HCT116 (cell line): ENCODE measurements around the gene SPOCD1. TPM values are rescaled to one million over a fixed set of nuclear protein-coding genes. Genes with fewer than 3 reads are reported as not detected.

Source experiments
- ATAC-seq: fragments of 200-7000 bp; cut with Tn5 transposase; 2 replicates; pipeline ENCODE4 v1.9.1; 2020; ENCODE audit warnings: mild to moderate bottlenecking, moderate library complexity
- BruUV-seq: library from RNA; stranded (reverse); fragments of 400-500 nt; replicated peaks from 2 replicates; lab custom pipeline; 2021; lab: Mats Ljungman, UMichigan
- CTCF ChIA-PET: fragments of 300-600 bp; sonication (Branson Sonifier 250); formaldehyde crosslinking; loops from one replicate; lab custom pipeline; 2021; ENCODE audit warnings: antibody characterized with exemption; lab: Charles Lee
- POLR2A ChIA-PET: fragments of 300-600, 350-600 bp; sonication (Branson Sonifier 250); formaldehyde crosslinking; loops from one replicate; lab custom pipeline; 2021; ENCODE audit warnings: antibody characterized with exemption; lab: Charles Lee
- RAD21 ChIA-PET, 2 experiments: fragments of 300-600 bp; sonication (Branson Sonifier 250); formaldehyde crosslinking; loops; one replicate each; lab custom pipeline; 2023; ENCODE audit warnings: low total read pairs in 2 of 2; ENCODE audit not compliant: uncharacterized antibody in 2 of 2, unreplicated experiment in 2 of 2, low non-redundant PET in 1 of 2; lab: Charles Lee
- DNase-seq: peaks from one replicate; pipeline ENCODE4 v3.0.0-alpha.2; 2010; ENCODE audit warnings: low read depth, low spot score
- H2AFZ ChIP-seq: fragments of 200-600 bp; shearing (Covaris generic), sonication (generic); 2 replicates; pipeline ENCODE4 v1.6.1; 2017; ENCODE audit warnings: low read depth, mixed run types, mixed read lengths, antibody characterized with exemption, low read length; ENCODE audit not compliant: poor library complexity, severe bottlenecking
- H3K27ac ChIP-seq: 2 replicates; pipeline ENCODE4 v1.5.1; 2012; ENCODE audit warnings: low read depth, low read length
- H3K27me3 ChIP-seq: fragments of 200-600 bp; sonication (generic); 2 replicates; pipeline ENCODE4 v1.6.1; 2016; ENCODE audit warnings: mixed run types, low read length, mixed read lengths; ENCODE audit not compliant: insufficient read depth
- H3K36me3 ChIP-seq, 2 experiments: fragments of 200-500 bp in 1 of 2; fragments of 200-600 bp in 1 of 2; sonication (Bioruptor generic) in 1 of 2; sonication (generic) in 1 of 2; 2 replicates each; pipeline versions ENCODE4 v1.5.1 to v1.6.1; 2014 to 2016; ENCODE audit warnings: low read length in 2 of 2, inconsistent platforms in 1 of 2, mixed read lengths in 1 of 2, mixed run types in 1 of 2; ENCODE audit not compliant: insufficient read depth in 2 of 2, control insufficient read depth in 1 of 2
- H3K4me1 ChIP-seq, 2 experiments: fragments of 200-600 bp in 1 of 2; sonication (generic) in 1 of 2; 2 replicates each; pipeline versions ENCODE4 v1.5.1 to v1.6.1; 2012 to 2017; ENCODE audit warnings: low read length in 2 of 2, inconsistent platforms in 1 of 2, mild to moderate bottlenecking in 1 of 2, mixed read lengths in 1 of 2, mixed run types in 1 of 2, moderate library complexity in 1 of 2; ENCODE audit not compliant: insufficient read depth in 2 of 2, control insufficient read depth in 1 of 2
- H3K4me2 ChIP-seq: fragments of 200-600 bp; sonication (generic); 2 replicates; pipeline ENCODE4 v1.6.1; 2017; ENCODE audit warnings: mixed run types, low read length, mixed read lengths
- H3K4me3 ChIP-seq, 2 experiments: fragments of 200-600 bp in 1 of 2; sonication (generic) in 1 of 2; replicated peaks in 1 of 2; 2 replicates each; pipeline ENCODE4 v1.5.1; 2011 to 2016; ENCODE audit warnings: low read length in 2 of 2, control low read depth in 1 of 2, low read depth in 1 of 2, mild to moderate bottlenecking in 1 of 2, mixed read lengths in 1 of 2, mixed run types in 1 of 2
- H3K79me2 ChIP-seq: fragments of 200-600 bp; sonication (generic); 2 replicates; pipeline ENCODE4 v1.6.1; 2017; ENCODE audit warnings: mild to moderate bottlenecking, mixed run types, low read length, moderate library complexity, mixed read lengths; ENCODE audit not compliant: insufficient read depth
- H3K9ac ChIP-seq: fragments of 200-600 bp; sonication (generic); 2 replicates; pipeline ENCODE4 v1.6.1; 2016; ENCODE audit warnings: low read length, mixed read lengths
- H3K9me2 ChIP-seq: fragments of 200-600 bp; sonication (generic), shearing (Covaris generic); 2 replicates; pipeline ENCODE4 v1.6.1; 2017; ENCODE audit warnings: mixed run types, mild to moderate bottlenecking, moderate library complexity; ENCODE audit not compliant: insufficient read depth
- H3K9me3 ChIP-seq, 2 experiments: fragments of 200-500 bp in 1 of 2; fragments of 200-600 bp in 1 of 2; sonication (Bioruptor generic) in 1 of 2; sonication (generic) in 1 of 2; 2 replicates each; pipeline ENCODE4 v1.6.1; 2014 to 2017; ENCODE audit warnings: low read length in 2 of 2, mixed read lengths in 2 of 2, inconsistent platforms in 1 of 2, low read depth in 1 of 2, mild to moderate bottlenecking in 1 of 2, mixed run types in 1 of 2, moderate library complexity in 1 of 2; ENCODE audit not compliant: control insufficient read depth in 1 of 2, insufficient read depth in 1 of 2
- H4K20me1 ChIP-seq: fragments of 200-600 bp; sonication (generic), shearing (Covaris generic); 2 replicates; pipeline ENCODE4 v1.6.1; 2017; ENCODE audit warnings: mixed run types, mild to moderate bottlenecking, moderate library complexity; ENCODE audit not compliant: insufficient read depth
- CEBPB ChIP-seq: IDR thresholded peaks from 2 replicates; pipeline ENCODE4 v1.6.1; 2012; ENCODE audit warnings: low read depth
- ELF1 ChIP-seq: IDR thresholded peaks from 2 replicates; pipeline ENCODE4 v1.6.1; 2012; ENCODE audit warnings: low read depth, borderline replicate concordance
- EZH2 ChIP-seq: fragments of 200-600 bp; sonication (generic); IDR thresholded peaks from 2 replicates; pipeline ENCODE4 v1.6.1; 2017; ENCODE audit warnings: antibody characterized with exemption, mixed run types
- EZH2phosphoT487 ChIP-seq: fragments of 200-600 bp; IDR thresholded peaks from 2 replicates; pipeline ENCODE4 v1.6.1; 2018; ENCODE audit warnings: antibody characterized with exemption, borderline replicate concordance
- FOSL1 ChIP-seq: IDR thresholded peaks from 2 replicates; pipeline ENCODE4 v1.6.1; 2012; ENCODE audit warnings: low read depth
- JUND ChIP-seq: IDR thresholded peaks from 2 replicates; pipeline ENCODE4 v1.6.1; 2012
- POLR2A ChIP-seq: IDR thresholded peaks from 2 replicates; pipeline ENCODE4 v1.7.0; 2011; ENCODE audit warnings: borderline replicate concordance; ENCODE audit not compliant: insufficient read depth, insufficient read length; ENCODE audit errors: extremely low read depth
- POLR2AphosphoS5 ChIP-seq: IDR thresholded peaks from 2 replicates; pipeline ENCODE4 v1.6.1; 2011; ENCODE audit warnings: mild to moderate bottlenecking, low read depth, low read length, moderate library complexity
- RAD21 ChIP-seq: IDR thresholded peaks from 2 replicates; pipeline ENCODE4 v1.6.1; 2012; ENCODE audit warnings: low read depth, mild to moderate bottlenecking
- SIN3A ChIP-seq: IDR thresholded peaks from 2 replicates; pipeline ENCODE4 v1.6.1; 2012; ENCODE audit warnings: low read depth
- SP1 ChIP-seq: IDR thresholded peaks from 2 replicates; pipeline ENCODE4 v1.6.1; 2012; ENCODE audit warnings: low read depth
- SRF ChIP-seq: IDR thresholded peaks from 2 replicates; pipeline ENCODE4 v1.6.1; 2012; ENCODE audit warnings: low read depth
- TCF7L2 ChIP-seq: IDR thresholded peaks from 2 replicates; pipeline ENCODE4 v1.7.0; 2011; ENCODE audit warnings: borderline replicate concordance, inconsistent platforms; ENCODE audit not compliant: insufficient read depth, insufficient read length; ENCODE audit errors: extremely low read depth
- ZNF274 ChIP-seq: fragments of 200-500 bp; sonication (Bioruptor generic); IDR thresholded peaks from 2 replicates; pipeline ENCODE4 v1.6.1; 2014; ENCODE audit warnings: mild to moderate bottlenecking, low read depth, low read length, inconsistent platforms
- intact Hi-C: fragments of 100-400 bp; cut with micrococcal nuclease; formaldehyde crosslinking; loops from 2 replicates; pipeline ENCODE4 v1.10.0; 2022
- total RNA-seq: library from RNA; stranded (reverse); gene quantifications from one replicate; pipeline ENCODE4 v1.2.1, GENCODE V29; 2021; ENCODE audit not compliant: unreplicated experiment
- TF ChIP-seq, protein P1 (sequence below), 3 experiments: fragments of 200-600 bp in 1 of 3; sonication (generic) in 1 of 3; IDR thresholded peaks in 2 of 3; conservative IDR thresholded peaks in 1 of 3; 2 replicates each; pipeline ENCODE4 v1.5.1; 2012 to 2017; ENCODE audit warnings: low read depth in 2 of 3, low read length in 2 of 3, antibody characterized with exemption in 1 of 3, borderline replicate concordance in 1 of 3, control low read depth in 1 of 3, mild to moderate bottlenecking in 1 of 3, mixed read lengths in 1 of 3, mixed run types in 1 of 3, moderate library complexity in 1 of 3; ENCODE audit not compliant: insufficient read depth in 1 of 3
- TF ChIP-seq, protein P2 (sequence below): IDR thresholded peaks from 2 replicates; pipeline ENCODE4 v1.6.1; 2012
- TF ChIP-seq, protein P3 (sequence below): IDR thresholded peaks from 2 replicates; pipeline ENCODE4 v1.6.1; 2012

SPOCD1 gene
- total RNA-seq, 1 experiment from 2014 or later = 5.0 TPM

DNA sequence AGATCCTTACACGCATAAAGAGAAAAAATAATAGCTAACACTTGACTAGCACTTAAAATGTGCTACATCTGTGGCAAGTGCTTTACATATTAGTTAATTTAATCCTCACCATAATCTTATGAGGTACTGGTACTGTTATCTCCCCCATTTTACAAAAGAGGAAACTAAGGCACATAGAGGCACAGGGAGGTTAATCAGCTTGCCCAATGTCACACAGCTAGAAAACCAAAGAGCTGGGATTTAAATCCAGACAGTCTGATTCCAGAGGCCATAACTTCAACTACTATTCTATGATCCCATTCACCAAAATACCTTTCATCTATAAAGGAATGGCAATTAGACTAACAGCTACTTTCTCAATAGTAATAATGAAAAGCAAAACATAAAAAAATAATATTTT, 11.7 kb downstream of the SPOCD1 start (continued):
- TF ChIP-seq, protein P1, sequence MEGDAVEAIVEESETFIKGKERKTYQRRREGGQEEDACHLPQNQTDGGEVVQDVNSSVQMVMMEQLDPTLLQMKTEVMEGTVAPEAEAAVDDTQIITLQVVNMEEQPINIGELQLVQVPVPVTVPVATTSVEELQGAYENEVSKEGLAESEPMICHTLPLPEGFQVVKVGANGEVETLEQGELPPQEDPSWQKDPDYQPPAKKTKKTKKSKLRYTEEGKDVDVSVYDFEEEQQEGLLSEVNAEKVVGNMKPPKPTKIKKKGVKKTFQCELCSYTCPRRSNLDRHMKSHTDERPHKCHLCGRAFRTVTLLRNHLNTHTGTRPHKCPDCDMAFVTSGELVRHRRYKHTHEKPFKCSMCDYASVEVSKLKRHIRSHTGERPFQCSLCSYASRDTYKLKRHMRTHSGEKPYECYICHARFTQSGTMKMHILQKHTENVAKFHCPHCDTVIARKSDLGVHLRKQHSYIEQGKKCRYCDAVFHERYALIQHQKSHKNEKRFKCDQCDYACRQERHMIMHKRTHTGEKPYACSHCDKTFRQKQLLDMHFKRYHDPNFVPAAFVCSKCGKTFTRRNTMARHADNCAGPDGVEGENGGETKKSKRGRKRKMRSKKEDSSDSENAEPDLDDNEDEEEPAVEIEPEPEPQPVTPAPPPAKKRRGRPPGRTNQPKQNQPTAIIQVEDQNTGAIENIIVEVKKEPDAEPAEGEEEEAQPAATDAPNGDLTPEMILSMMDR (IDR thresholded peaks at IDR 0.05 in 2 of 3, conservative IDR thresholded peaks at IDR 0.05 in 1 of 3; ENCODE audit: borderline replicate concordance in 1 of 3, insufficient read depth in 1 of 3, low read depth in 2 of 3, low read length in 2 of 3) = no peak
- TF ChIP-seq, all 23 proteins: peak for 0

DNA sequence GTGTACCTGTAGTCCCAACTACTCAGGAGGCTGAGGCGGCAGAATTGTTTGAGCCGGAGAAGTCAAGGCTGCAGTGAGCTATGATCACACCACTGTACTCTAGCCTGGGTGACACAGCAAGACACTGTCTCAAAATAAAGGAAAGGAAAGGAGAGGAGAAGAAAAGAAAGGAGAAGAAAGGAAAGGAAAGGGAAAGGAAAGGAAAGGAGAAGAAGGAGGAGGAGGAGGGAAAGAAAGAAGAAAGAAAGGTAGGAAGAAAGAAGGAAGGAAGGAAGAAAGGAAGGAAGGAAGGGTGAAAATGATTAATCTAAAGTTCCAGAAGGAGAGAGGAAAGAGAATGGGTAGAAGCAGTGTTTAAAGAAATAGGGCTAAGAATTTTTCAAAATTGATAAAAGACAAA, 12.2 kb downstream of the SPOCD1 start:
- CTCF ChIA-PET = interaction anchor here (1.1 to 1.3 kb wide), 2 partner anchors 12 to 14 kb away, joined by 4 to 8 read pairs; partner anchors contain the start of gene SPOCD1

More for the DNA sequence above, 12.2 kb downstream of the SPOCD1 start:
- no peaks in the 10 kb centered on the region for H3K9me3 ChIP-seq
- H2AFZ ChIP-seq = no peak overlapping the region
- no peak overlapping the region for H3K4me3 ChIP-seq
- ChIA-PET POLR2A (interaction anchor here (1.1 kb wide), 1 partner anchor 160 kb away, joined by 3 read pairs; no protein-coding TSS in a partner anchor), RAD21 (no interaction called here)
- H3K9me2 ChIP-seq = no peaks in the 10 kb centered on the region
- BruUV-seq = no TSS peak
- H3K4me2 ChIP-seq = no peak overlapping the region
- no peak overlapping the region for H3K9ac ChIP-seq
- DNase-seq (no peak), ATAC-seq (no peak)
- H4K20me1 ChIP-seq = no peaks in the 10 kb centered on the region
- intact Hi-C loops = no loop called here
- no peaks in the 10 kb centered on the region for H3K27me3 ChIP-seq
- H3K4me1 ChIP-seq = peaks cover 5 to 19% of the 10 kb centered on the region in 2 experiments
- H3K36me3 ChIP-seq = no peaks in the 10 kb centered on the region
- H3K79me2 ChIP-seq = no peaks in the 10 kb centered on the region
- TF ChIP-seq EZH2 (no peak), POLR2A (no peak), SP1 (no peak), FOSL1 (no peak), CEBPB (no peak), POLR2AphosphoS5 (no peak), ZNF274 (no peak), TCF7L2 (no peak), SRF (no peak), ELF1 (no peak), EZH2phosphoT487 (no peak), SIN3A (no peak), RAD21 (no peak), JUND (no peak)
- TF ChIP-seq, protein P2, sequence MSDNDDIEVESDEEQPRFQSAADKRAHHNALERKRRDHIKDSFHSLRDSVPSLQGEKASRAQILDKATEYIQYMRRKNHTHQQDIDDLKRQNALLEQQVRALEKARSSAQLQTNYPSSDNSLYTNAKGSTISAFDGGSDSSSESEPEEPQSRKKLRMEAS = no peak
- TF ChIP-seq, protein P1 (IDR thresholded peaks at IDR 0.05 in 2 of 3, conservative IDR thresholded peaks at IDR 0.05 in 1 of 3; ENCODE audit: borderline replicate concordance in 1 of 3, insufficient read depth in 1 of 3, low read depth in 2 of 3, low read length in 2 of 3) = no peak
- TF ChIP-seq, protein P3, sequence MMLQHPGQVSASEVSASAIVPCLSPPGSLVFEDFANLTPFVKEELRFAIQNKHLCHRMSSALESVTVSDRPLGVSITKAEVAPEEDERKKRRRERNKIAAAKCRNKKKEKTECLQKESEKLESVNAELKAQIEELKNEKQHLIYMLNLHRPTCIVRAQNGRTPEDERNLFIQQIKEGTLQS = no peak
- H3K27ac ChIP-seq = no peak overlapping the region
